Right lobe of liver (tissue), 4 donors: ENCODE results near the gene PTPRD.

ENCODE experiments used
- POLR2A ChIP-seq: fragments of 450-650 bp; IDR thresholded peaks from one replicate; pipeline ENCODE4 v1.6.1; 2017; ENCODE audit warnings: antibody characterized with exemption, mild to moderate bottlenecking
- TF ChIP-seq, protein P1 (sequence below), 4 donors: fragments of 200-600 bp in 3 of 4; fragments of 450-650 bp in 1 of 4; IDR thresholded peaks; one replicate each; pipeline versions ENCODE4 v1.5.1 to v1.8.0; 2016 to 2022; ENCODE audit warnings: antibody characterized with exemption in 4 of 4, mild to moderate bottlenecking in 2 of 4
- donor health status: DM: no; HTN: no; CAD: no.
- donor health status: DM: no; HTN: no; CAD: no.
- donor health status: DM: no; HTN: yes; CAD: no.

DNA sequence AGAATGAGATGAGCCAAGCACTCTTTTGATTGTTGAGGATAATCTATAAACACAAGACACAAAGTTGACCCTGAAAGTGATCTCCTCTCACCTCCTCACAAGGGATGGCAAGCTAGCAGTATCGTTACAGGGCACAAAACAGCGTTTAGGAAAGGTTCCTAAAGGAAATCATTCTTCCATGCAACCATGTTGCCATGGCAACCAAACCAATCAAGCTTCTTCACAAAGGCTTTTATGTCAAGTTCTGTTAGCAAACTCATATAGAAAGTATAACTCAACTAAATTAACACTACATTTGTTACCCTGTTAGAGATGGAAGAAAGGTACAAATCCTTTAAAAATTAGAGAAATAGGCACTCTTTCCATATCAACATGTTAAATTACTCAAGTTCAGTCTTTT lies 1796.4 kb downstream of the PTPRD start:
- no peak for TF ChIP-seq POLR2A
- TF ChIP-seq, protein P1, sequence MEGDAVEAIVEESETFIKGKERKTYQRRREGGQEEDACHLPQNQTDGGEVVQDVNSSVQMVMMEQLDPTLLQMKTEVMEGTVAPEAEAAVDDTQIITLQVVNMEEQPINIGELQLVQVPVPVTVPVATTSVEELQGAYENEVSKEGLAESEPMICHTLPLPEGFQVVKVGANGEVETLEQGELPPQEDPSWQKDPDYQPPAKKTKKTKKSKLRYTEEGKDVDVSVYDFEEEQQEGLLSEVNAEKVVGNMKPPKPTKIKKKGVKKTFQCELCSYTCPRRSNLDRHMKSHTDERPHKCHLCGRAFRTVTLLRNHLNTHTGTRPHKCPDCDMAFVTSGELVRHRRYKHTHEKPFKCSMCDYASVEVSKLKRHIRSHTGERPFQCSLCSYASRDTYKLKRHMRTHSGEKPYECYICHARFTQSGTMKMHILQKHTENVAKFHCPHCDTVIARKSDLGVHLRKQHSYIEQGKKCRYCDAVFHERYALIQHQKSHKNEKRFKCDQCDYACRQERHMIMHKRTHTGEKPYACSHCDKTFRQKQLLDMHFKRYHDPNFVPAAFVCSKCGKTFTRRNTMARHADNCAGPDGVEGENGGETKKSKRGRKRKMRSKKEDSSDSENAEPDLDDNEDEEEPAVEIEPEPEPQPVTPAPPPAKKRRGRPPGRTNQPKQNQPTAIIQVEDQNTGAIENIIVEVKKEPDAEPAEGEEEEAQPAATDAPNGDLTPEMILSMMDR (IDR thresholded peaks at IDR 0.05): no peak
